HepG2 (cell line): ENCODE results near the gene KLF9. TPM values are rescaled to one million over a fixed set of nuclear protein-coding genes. Genes with fewer than 3 reads are reported as not detected.

ENCODE experiments used
- CBX1 ChIP-seq: IDR thresholded peaks from one replicate; pipeline ENCODE4 v1.6.1; 2016; ENCODE audit warnings: antibody characterized with exemption, low read depth
- MATR3 ChIP-seq: sonication (generic); formaldehyde crosslinking; IDR thresholded peaks from 2 replicates; pipeline ENCODE4 v1.4.0; 2020; ENCODE audit warnings: missing genetic modification reagents
- NAIF1 ChIP-seq: sonication (generic); formaldehyde crosslinking; IDR thresholded peaks from 2 replicates; pipeline ENCODE4 v1.5.0; 2020; ENCODE audit warnings: mild to moderate bottlenecking, missing genetic modification reagents, borderline replicate concordance
- NR2F2 ChIP-seq: IDR thresholded peaks from 2 replicates; pipeline ENCODE4 v1.6.1; 2012; ENCODE audit warnings: low read depth, inconsistent platforms, borderline replicate concordance
- PCBP1 ChIP-seq: fragments of 200-400 bp; formaldehyde crosslinking; IDR thresholded peaks from 2 replicates; pipeline ENCODE4 v1.6.1; 2017; ENCODE audit warnings: mild to moderate bottlenecking, low read depth, low read length, borderline replicate concordance
- TRAFD1 ChIP-seq: sonication (generic); formaldehyde crosslinking; IDR thresholded peaks from 2 replicates; pipeline ENCODE4 v1.5.1; 2020; ENCODE audit warnings: missing genetic modification reagents, mild to moderate bottlenecking, borderline replicate concordance
- ZNF564 ChIP-seq: sonication (generic); formaldehyde crosslinking; IDR thresholded peaks from 2 replicates; pipeline ENCODE4 v1.8.1; 2023; ENCODE audit warnings: mild to moderate bottlenecking, missing genetic modification reagents
- polyA plus RNA-seq, 8 experiments: library from polyadenylated mRNA; depleted of rRNA in 3 of 8; stranded (reverse) in 7 of 8; unstranded in 1 of 8; fragments of >200 nt; fragmentation: Illumina TruSeq in 4 of 8; extraction: Trizol in 4 of 8; gene quantifications; 2 replicates each; pipeline versions ENCODE4 v1.2.1 to v1.2.3, GENCODE V29; 2011 to 2016; ENCODE audit warnings: low read depth in 4 of 8, missing spikeins in 1 of 8, mixed read lengths in 1 of 8; ENCODE audit not compliant: insufficient read depth in 1 of 8
- total RNA-seq, 5 experiments: library from RNA; depleted of rRNA; stranded (reverse); fragments of >200 nt; fragmentation: Illumina TruSeq; extraction: Trizol; gene quantifications; 2 replicates each; pipeline ENCODE4 v1.2.3, GENCODE V29; 2016; ENCODE audit warnings: low read depth in 1 of 5
- TF ChIP-seq, protein P1 (sequence below), 2 experiments: sonication (generic) in 1 of 2; formaldehyde crosslinking in 1 of 2; IDR thresholded peaks; 2 replicates each; pipeline versions ENCODE4 v1.4.0 to v1.6.1; 2018 to 2020; ENCODE audit warnings: missing genetic modification reagents in 2 of 2, borderline replicate concordance in 1 of 2, low read depth in 1 of 2, mild to moderate bottlenecking in 1 of 2, missing biosample characterization in 1 of 2
- TF ChIP-seq, protein P2 (sequence below): sonication (generic); formaldehyde crosslinking; IDR thresholded peaks from 2 replicates; pipeline ENCODE4 v1.5.1; 2020; ENCODE audit warnings: mild to moderate bottlenecking, missing genetic modification reagents, borderline replicate concordance
- TF ChIP-seq, protein P3 (sequence below): IDR thresholded peaks from 2 replicates; pipeline ENCODE4 v1.4.0; 2020; ENCODE audit warnings: mild to moderate bottlenecking, missing genetic modification reagents
- TF ChIP-seq, protein P4 (sequence below): sonication (generic); formaldehyde crosslinking; IDR thresholded peaks from 2 replicates; pipeline ENCODE4 v1.4.0; 2020; ENCODE audit warnings: missing genetic modification reagents
- TF ChIP-seq, protein P5 (sequence below): sonication (generic); formaldehyde crosslinking; IDR thresholded peaks from 2 replicates; pipeline ENCODE4 v1.4.0; 2020; ENCODE audit warnings: missing genetic modification reagents, borderline replicate concordance

Gene KLF9
- total and polyA plus RNA-seq, 2 of the 13 experiments (the other 11 are each of a cell fraction or from before 2014, with no cell fraction given): 5.7 to 7.2 TPM

GRCh38 chr9:70418822-70419555 is 4.5 kb upstream of the KLF9 start (continued):
- TF ChIP-seq TRAFD1 (CRISPR knock-in tag) (no peak), MATR3 (CRISPR knock-in tag) (no peak), PCBP1 (peak; percentile 30; the same call in 1 of the 2 replicates), NR2F2 (no peak), CBX1 (peak; percentile 10), ZNF564 (CRISPR knock-in tag) (no peak), NAIF1 (no peak)
- TF ChIP-seq, protein P1, sequence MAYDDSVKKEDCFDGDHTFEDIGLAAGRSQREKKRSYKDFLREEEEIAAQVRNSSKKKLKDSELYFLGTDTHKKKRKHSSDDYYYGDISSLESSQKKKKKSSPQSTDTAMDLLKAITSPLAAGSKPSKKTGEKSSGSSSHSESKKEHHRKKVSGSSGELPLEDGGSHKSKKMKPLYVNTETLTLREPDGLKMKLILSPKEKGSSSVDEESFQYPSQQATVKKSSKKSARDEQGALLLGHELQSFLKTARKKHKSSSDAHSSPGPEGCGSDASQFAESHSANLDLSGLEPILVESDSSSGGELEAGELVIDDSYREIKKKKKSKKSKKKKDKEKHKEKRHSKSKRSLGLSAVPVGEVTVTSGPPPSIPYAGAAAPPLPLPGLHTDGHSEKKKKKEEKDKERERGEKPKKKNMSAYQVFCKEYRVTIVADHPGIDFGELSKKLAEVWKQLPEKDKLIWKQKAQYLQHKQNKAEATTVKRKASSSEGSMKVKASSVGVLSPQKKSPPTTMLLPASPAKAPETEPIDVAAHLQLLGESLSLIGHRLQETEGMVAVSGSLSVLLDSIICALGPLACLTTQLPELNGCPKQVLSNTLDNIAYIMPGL (CRISPR knock-in tag; IDR thresholded peaks at IDR 0.05; ENCODE audit: borderline replicate concordance in 1 of 2, low read depth in 1 of 2): 0 out of 4 replicates have a peak, but pooled peaks of 1 of the 2 experiments have one; percentile 5
- TF ChIP-seq, protein P2, sequence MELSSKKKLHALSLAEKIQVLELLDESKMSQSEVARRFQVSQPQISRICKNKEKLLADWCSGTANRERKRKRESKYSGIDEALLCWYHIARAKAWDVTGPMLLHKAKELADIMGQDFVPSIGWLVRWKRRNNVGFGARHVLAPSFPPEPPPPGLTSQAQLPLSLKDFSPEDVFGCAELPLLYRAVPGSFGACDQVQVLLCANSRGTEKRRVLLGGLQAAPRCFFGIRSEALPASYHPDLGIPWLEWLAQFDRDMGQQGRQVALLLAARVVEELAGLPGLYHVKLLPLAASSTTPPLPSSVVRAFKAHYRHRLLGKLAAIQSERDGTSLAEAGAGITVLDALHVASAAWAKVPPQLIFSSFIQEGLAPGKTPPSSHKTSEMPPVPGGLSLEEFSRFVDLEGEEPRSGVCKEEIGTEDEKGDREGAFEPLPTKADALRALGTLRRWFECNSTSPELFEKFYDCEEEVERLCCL (CRISPR knock-in tag): no peak
- TF ChIP-seq, protein P3, sequence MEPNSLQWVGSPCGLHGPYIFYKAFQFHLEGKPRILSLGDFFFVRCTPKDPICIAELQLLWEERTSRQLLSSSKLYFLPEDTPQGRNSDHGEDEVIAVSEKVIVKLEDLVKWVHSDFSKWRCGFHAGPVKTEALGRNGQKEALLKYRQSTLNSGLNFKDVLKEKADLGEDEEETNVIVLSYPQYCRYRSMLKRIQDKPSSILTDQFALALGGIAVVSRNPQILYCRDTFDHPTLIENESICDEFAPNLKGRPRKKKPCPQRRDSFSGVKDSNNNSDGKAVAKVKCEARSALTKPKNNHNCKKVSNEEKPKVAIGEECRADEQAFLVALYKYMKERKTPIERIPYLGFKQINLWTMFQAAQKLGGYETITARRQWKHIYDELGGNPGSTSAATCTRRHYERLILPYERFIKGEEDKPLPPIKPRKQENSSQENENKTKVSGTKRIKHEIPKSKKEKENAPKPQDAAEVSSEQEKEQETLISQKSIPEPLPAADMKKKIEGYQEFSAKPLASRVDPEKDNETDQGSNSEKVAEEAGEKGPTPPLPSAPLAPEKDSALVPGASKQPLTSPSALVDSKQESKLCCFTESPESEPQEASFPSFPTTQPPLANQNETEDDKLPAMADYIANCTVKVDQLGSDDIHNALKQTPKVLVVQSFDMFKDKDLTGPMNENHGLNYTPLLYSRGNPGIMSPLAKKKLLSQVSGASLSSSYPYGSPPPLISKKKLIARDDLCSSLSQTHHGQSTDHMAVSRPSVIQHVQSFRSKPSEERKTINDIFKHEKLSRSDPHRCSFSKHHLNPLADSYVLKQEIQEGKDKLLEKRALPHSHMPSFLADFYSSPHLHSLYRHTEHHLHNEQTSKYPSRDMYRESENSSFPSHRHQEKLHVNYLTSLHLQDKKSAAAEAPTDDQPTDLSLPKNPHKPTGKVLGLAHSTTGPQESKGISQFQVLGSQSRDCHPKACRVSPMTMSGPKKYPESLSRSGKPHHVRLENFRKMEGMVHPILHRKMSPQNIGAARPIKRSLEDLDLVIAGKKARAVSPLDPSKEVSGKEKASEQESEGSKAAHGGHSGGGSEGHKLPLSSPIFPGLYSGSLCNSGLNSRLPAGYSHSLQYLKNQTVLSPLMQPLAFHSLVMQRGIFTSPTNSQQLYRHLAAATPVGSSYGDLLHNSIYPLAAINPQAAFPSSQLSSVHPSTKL (CRISPR knock-in tag): peak; percentile 26
- TF ChIP-seq, protein P4, sequence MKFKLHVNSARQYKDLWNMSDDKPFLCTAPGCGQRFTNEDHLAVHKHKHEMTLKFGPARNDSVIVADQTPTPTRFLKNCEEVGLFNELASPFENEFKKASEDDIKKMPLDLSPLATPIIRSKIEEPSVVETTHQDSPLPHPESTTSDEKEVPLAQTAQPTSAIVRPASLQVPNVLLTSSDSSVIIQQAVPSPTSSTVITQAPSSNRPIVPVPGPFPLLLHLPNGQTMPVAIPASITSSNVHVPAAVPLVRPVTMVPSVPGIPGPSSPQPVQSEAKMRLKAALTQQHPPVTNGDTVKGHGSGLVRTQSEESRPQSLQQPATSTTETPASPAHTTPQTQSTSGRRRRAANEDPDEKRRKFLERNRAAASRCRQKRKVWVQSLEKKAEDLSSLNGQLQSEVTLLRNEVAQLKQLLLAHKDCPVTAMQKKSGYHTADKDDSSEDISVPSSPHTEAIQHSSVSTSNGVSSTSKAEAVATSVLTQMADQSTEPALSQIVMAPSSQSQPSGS (CRISPR knock-in tag): no peak
- TF ChIP-seq, protein P5, sequence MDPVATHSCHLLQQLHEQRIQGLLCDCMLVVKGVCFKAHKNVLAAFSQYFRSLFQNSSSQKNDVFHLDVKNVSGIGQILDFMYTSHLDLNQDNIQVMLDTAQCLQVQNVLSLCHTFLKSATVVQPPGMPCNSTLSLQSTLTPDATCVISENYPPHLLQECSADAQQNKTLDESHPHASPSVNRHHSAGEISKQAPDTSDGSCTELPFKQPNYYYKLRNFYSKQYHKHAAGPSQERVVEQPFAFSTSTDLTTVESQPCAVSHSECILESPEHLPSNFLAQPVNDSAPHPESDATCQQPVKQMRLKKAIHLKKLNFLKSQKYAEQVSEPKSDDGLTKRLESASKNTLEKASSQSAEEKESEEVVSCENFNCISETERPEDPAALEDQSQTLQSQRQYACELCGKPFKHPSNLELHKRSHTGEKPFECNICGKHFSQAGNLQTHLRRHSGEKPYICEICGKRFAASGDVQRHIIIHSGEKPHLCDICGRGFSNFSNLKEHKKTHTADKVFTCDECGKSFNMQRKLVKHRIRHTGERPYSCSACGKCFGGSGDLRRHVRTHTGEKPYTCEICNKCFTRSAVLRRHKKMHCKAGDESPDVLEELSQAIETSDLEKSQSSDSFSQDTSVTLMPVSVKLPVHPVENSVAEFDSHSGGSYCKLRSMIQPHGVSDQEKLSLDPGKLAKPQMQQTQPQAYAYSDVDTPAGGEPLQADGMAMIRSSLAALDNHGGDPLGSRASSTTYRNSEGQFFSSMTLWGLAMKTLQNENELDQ (CRISPR knock-in tag): no peak
